Caco-2 (cell line): ENCODE measurements around the gene KDM4C. TPM values are rescaled to one million over a fixed set of nuclear protein-coding genes. Genes with fewer than 3 reads are reported as not detected.
A peak's percentile ranks its signal among the peaks of the same experiment; 100 is the strongest.

ENCODE experiments used
- BruUV-seq: library from RNA; stranded (reverse); fragments of 400-500 nt; replicated peaks from 2 replicates; lab custom pipeline; 2021; lab: Mats Ljungman, UMichigan
- CTCF ChIA-PET: fragments of 300-600 bp; sonication (Branson Sonifier 250); formaldehyde crosslinking; loops from one replicate; lab custom pipeline; 2022; ENCODE audit warnings: antibody characterized with exemption; lab: Charles Lee
- POLR2A ChIA-PET: fragments of 300-600 bp; sonication (Branson Sonifier 250); formaldehyde crosslinking; loops from one replicate; lab custom pipeline; 2022; ENCODE audit warnings: antibody characterized with exemption; lab: Charles Lee
- DNase-seq, 2 experiments: peaks; one replicate each; pipeline versions ENCODE4 v3.0.0 to v3.0.0-alpha.2; 2020 to 2022
- H3K27me3 ChIP-seq: replicated peaks from 2 replicates; pipeline ENCODE4 v1.6.0; 2011; ENCODE audit warnings: low read length; ENCODE audit not compliant: control insufficient read depth, insufficient read depth
- H3K36me3 ChIP-seq: 2 replicates; pipeline ENCODE4 v1.5.1; 2011; ENCODE audit warnings: low read length; ENCODE audit not compliant: control insufficient read depth, insufficient read depth
- H3K4me1 ChIP-seq: fragments of 250-450 bp; sonication (Bioruptor Pico); 2 replicates; pipeline ENCODE4 v1.5.1; 2020; ENCODE audit warnings: mild to moderate bottlenecking
- H3K4me3 ChIP-seq: 2 replicates; pipeline ENCODE4 v1.5.1; 2011; ENCODE audit warnings: low read depth, mild to moderate bottlenecking, control low read depth, low read length
- H3K9me3 ChIP-seq: fragments of 250-450 bp; sonication (Bioruptor Pico); 2 replicates; pipeline ENCODE4 v1.5.1; 2020; ENCODE audit warnings: mild to moderate bottlenecking, moderate library complexity
- H3K27ac Mint-ChIP-seq: one replicate; pipeline ENCODE4 v1.8.0; 2022; ENCODE audit warnings: mixed read lengths; ENCODE audit not compliant: unreplicated experiment
- H3K27me3 Mint-ChIP-seq: one replicate; pipeline ENCODE4 v1.8.0; 2022; ENCODE audit warnings: mixed read lengths; ENCODE audit not compliant: insufficient read depth, unreplicated experiment
- H3K36me3 Mint-ChIP-seq: one replicate; pipeline ENCODE4 v1.8.0; 2022; ENCODE audit warnings: mild to moderate bottlenecking, mixed read lengths; ENCODE audit not compliant: insufficient read depth, unreplicated experiment
- H3K4me1 Mint-ChIP-seq: one replicate; pipeline ENCODE4 v1.8.0; 2022; ENCODE audit warnings: low read depth, mixed read lengths; ENCODE audit not compliant: unreplicated experiment
- H3K4me3 Mint-ChIP-seq: one replicate; pipeline ENCODE4 v1.8.0; 2022; ENCODE audit warnings: mild to moderate bottlenecking, moderate library complexity, mixed read lengths; ENCODE audit not compliant: unreplicated experiment
- H3K9me3 Mint-ChIP-seq: one replicate; pipeline ENCODE4 v1.8.0; 2022; ENCODE audit warnings: mixed read lengths; ENCODE audit not compliant: unreplicated experiment
- CTCF ChIP-seq, 2 experiments: fragments of 200-600 bp in 1 of 2; IDR thresholded peaks; 1 replicate in 1 of 2; 2 replicates in 1 of 2; pipeline versions ENCODE4 v1.5.1 to v1.8.0; 2011 to 2022; ENCODE audit warnings: antibody characterized with exemption in 1 of 2, control low read depth in 1 of 2, inconsistent platforms in 1 of 2, low read depth in 1 of 2, low read length in 1 of 2, mild to moderate bottlenecking in 1 of 2, moderate library complexity in 1 of 2; ENCODE audit not compliant: insufficient read depth in 1 of 2, severe bottlenecking in 1 of 2, unreplicated experiment in 1 of 2
- intact Hi-C: fragments of 100-400 bp; cut with micrococcal nuclease; formaldehyde crosslinking; loops from one replicate; pipeline ENCODE4 v1.10.0; 2022; ENCODE audit not compliant: unreplicated experiment
- total RNA-seq: library from RNA; stranded (reverse); gene quantifications from 2 replicates; pipeline ENCODE4 v1.2.3, GENCODE V29; 2022

KDM4C gene
- total RNA-seq, 1 experiment from 2014 or later, result 40.3 TPM

DNA sequence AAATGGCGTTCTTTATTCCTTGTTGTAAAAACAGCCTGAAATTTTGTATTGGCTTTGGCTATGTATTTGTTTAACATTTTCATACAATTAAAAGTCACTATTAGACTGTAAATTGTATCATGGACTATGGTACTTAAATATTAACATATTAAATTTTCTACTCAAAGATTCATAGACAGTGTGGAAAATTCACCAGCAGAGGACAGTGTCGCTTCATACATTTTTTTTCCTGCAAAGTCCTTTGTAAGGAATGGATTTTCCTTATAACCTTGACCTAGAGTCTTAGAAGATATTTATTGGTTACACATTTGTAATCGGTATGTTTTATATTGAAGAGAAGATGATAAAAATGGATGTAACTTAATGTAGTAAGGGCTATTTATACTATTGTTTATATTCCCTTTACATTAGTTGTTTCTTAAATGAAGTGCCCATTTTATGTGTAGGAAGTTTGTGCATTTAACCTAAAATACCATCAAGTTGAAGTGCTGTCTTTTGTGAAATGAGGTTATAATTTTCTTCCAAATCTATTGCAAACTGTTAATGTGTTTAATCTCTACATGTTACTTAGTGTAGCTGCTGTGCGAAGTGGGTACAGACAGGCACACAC lies 150.1 kb downstream of the KDM4C start:
- ChIA-PET CTCF (no interaction called here), POLR2A (no interaction called here)
- H3K36me3 ChIP-seq, result no peaks in the 10 kb centered on the region
- Mint-ChIP-seq H3K4me3 (no peak overlapping the region), H3K27me3 (no peaks in the 10 kb centered on the region), H3K4me1 (peaks cover 6% of the 10 kb centered on the region), H3K36me3 (no peaks in the 10 kb centered on the region), H3K27ac (no peak overlapping the region), H3K9me3 (no peaks in the 10 kb centered on the region)
- no peak overlapping the region for H3K4me3 ChIP-seq
- intact Hi-C loops, result loop anchor here (1.0 to 5.0 kb wide), 3 partner anchors 81 to 629 kb away; no protein-coding TSS in a partner anchor
- H3K9me3 ChIP-seq, result no peaks in the 10 kb centered on the region
- H3K27me3 ChIP-seq, result no peaks in the 10 kb centered on the region
- BruUV-seq, result no TSS peak
- peak in 1 of 2 experiments; percentile 31 for DNase-seq
- H3K4me1 ChIP-seq, result peaks cover 8% of the 10 kb centered on the region; the same call in 1 of the 2 replicates
- TF ChIP-seq CTCF (IDR thresholded peaks at IDR 0.05; ENCODE audit: insufficient read depth in 1 of 2, low read depth in 1 of 2, low read length in 1 of 2, severe bottlenecking in 1 of 2, unreplicated experiment in 1 of 2), result peak; percentile 59 to 61

- ChIA-PET CTCF (interaction anchor here (1.1 kb wide), 2 partner anchors 51 to 80 kb away, joined by 3 to 5 read pairs; no protein-coding TSS in a partner anchor), POLR2A (no interaction called here)
- Mint-ChIP-seq H3K4me3 (no peak overlapping the region), H3K4me1 (peaks cover 6% of the 10 kb centered on the region), H3K36me3 (no peaks in the 10 kb centered on the region), H3K27me3 (no peaks in the 10 kb centered on the region), H3K27ac (no peak overlapping the region), H3K9me3 (no peaks in the 10 kb centered on the region)
- intact Hi-C loops, result loop anchor here (5.0 kb wide), 2 partner anchors 143 to 628 kb away; no protein-coding TSS in a partner anchor
- no peak for TF ChIP-seq CTCF (IDR thresholded peaks at IDR 0.05; ENCODE audit: insufficient read depth in 1 of 2, low read depth in 1 of 2, low read length in 1 of 2, severe bottlenecking in 1 of 2, unreplicated experiment in 1 of 2)
- H3K4me3 ChIP-seq, result no peak overlapping the region
- DNase-seq, result no peak
- H3K36me3 ChIP-seq, result no peaks in the 10 kb centered on the region
- peaks cover 8% of the 10 kb centered on the region; the same call in 1 of the 2 replicates for H3K4me1 ChIP-seq
- BruUV-seq, result no TSS peak
- no peaks in the 10 kb centered on the region for H3K9me3 ChIP-seq
- H3K27me3 ChIP-seq, result no peaks in the 10 kb centered on the region
Measured at GRCh38 chr9:6909181-6909580, 151.4 kb downstream of the KDM4C start.

DNA sequence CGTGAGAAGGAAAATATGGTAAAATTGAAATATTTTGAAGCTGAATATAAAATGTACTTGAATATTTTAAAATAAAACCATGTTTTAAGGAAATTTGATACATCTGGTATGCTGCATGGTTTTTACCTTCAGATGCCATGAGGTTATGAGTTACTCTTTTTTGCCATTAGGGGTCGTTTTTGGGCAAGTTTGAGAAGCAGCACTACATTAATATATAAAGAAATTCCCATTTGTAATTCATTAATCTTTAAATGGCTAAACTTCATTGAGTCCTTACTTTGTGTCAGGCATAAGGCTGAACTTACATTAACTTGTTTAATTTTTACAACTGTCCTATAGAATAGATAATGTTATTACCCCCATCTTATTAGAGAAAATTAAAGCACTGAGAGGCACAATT lies 152.3 kb downstream of the KDM4C start:
- H3K4me3 ChIP-seq, result no peak overlapping the region
- H3K36me3 ChIP-seq, result no peaks in the 10 kb centered on the region
- Mint-ChIP-seq H3K4me1 (peaks cover 6% of the 10 kb centered on the region), H3K9me3 (no peaks in the 10 kb centered on the region), H3K27ac (no peak overlapping the region), H3K4me3 (no peak overlapping the region), H3K36me3 (no peaks in the 10 kb centered on the region), H3K27me3 (no peaks in the 10 kb centered on the region)
- H3K4me1 ChIP-seq, result peaks cover 8% of the 10 kb centered on the region; the same call in 1 of the 2 replicates
- no peak for DNase-seq
- no peaks in the 10 kb centered on the region for H3K9me3 ChIP-seq
- CTCF ChIA-PET, result interaction anchor here (1.1 kb wide), 2 partner anchors 50 to 81 kb away, joined by 3 to 5 read pairs; no protein-coding TSS in a partner anchor
- intact Hi-C loops, result no loop called here
- BruUV-seq, result no TSS peak
- H3K27me3 ChIP-seq, result no peaks in the 10 kb centered on the region
- peak in 1 of 2 experiments; percentile 36 for TF ChIP-seq CTCF (IDR thresholded peaks at IDR 0.05; ENCODE audit: insufficient read depth in 1 of 2, low read depth in 1 of 2, low read length in 1 of 2, severe bottlenecking in 1 of 2, unreplicated experiment in 1 of 2)
- POLR2A ChIA-PET, result no interaction called here
